Epithelial cell of esophagus (primary cell): ENCODE results near the gene EPHB2.

Experiments used
- DNase-seq: peaks from one replicate; pipeline ENCODE4 v3.0.0; 2010; ENCODE audit warnings: low read depth
- H3K4me3 ChIP-seq: 2 replicates; pipeline ENCODE4 v1.5.1; 2011; ENCODE audit warnings: mild to moderate bottlenecking, low read length, control low read depth
- TF ChIP-seq, protein P1 (sequence below): IDR thresholded peaks from 2 replicates; pipeline ENCODE4 v1.5.1; 2011; ENCODE audit warnings: low read depth, mild to moderate bottlenecking, low read length, control low read depth, inconsistent platforms; ENCODE audit not compliant: insufficient read depth; ENCODE audit errors: missing control alignments

The EPHB2 gene

GRCh38 chr1:22917989-22918388, 207.3 kb downstream of the EPHB2 start:
- no peak for DNase-seq
- TF ChIP-seq, protein P1, sequence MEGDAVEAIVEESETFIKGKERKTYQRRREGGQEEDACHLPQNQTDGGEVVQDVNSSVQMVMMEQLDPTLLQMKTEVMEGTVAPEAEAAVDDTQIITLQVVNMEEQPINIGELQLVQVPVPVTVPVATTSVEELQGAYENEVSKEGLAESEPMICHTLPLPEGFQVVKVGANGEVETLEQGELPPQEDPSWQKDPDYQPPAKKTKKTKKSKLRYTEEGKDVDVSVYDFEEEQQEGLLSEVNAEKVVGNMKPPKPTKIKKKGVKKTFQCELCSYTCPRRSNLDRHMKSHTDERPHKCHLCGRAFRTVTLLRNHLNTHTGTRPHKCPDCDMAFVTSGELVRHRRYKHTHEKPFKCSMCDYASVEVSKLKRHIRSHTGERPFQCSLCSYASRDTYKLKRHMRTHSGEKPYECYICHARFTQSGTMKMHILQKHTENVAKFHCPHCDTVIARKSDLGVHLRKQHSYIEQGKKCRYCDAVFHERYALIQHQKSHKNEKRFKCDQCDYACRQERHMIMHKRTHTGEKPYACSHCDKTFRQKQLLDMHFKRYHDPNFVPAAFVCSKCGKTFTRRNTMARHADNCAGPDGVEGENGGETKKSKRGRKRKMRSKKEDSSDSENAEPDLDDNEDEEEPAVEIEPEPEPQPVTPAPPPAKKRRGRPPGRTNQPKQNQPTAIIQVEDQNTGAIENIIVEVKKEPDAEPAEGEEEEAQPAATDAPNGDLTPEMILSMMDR = no peak
- H3K4me3 ChIP-seq = no peak overlapping the region

DNA sequence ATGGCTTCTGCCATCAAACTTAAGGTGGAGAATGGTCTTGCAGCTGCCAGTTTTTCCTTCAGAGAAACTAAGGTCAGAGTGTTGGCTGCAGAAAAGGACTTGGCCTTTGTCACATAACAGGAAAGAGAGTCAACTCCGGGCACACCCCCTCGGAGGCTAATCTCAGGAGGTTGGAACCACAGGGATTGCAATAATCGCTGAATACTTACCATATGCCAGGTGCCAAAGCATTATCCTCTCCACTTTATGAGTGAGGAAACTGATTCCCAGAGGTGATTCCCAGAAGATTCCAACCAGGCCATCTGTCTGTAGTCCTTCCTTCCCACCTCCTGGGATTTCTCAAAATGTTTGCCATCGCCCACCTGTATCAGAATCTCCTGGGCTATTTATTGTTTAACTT, 208.0 kb downstream of the EPHB2 start:
- H3K4me3 ChIP-seq = no peak overlapping the region
- no peak for DNase-seq
- TF ChIP-seq, protein P1 = no peak

GRCh38 chr1:22919341-22920025, 208.8 kb downstream of the EPHB2 start:
- H3K4me3 ChIP-seq = no peak overlapping the region
- TF ChIP-seq, protein P1 = no peak
- no peak for DNase-seq

DNA sequence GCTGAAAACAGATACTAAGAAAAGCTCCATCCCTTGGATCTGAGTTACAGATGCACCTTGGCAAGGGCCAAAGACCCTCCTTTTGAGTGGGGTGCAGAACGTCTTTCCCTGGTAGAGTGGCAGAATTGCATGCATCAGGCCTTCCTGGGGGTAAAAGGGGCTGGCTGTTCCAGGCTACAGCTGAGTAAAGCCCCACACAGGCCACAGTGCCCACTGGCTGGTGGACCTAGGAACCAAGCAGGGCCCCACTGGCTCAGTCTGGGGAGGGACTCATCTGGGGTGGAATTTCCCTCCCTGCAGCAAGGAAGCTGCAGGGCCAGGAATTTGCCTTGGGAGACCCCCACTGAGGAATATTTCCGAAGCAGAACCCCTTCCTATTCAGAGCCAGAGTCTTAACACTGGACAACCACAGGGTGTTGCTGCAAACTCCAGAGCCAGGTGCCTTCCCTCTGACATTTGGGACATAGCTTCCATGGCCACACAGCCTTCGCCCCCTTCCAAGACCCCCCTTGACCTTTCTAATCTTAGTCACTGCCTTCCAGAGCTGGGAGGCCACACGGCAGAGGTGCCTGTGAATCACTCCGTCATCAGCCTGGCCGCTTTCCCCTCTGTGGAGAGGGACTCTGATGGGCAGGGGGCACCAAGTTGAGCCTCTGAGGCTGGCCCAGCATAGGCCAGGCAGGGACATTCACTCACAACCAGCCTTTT, 209.5 kb downstream of the EPHB2 start:
- no peak overlapping the region for H3K4me3 ChIP-seq
- TF ChIP-seq, protein P1 = no peak
- DNase-seq = no peak

DNA sequence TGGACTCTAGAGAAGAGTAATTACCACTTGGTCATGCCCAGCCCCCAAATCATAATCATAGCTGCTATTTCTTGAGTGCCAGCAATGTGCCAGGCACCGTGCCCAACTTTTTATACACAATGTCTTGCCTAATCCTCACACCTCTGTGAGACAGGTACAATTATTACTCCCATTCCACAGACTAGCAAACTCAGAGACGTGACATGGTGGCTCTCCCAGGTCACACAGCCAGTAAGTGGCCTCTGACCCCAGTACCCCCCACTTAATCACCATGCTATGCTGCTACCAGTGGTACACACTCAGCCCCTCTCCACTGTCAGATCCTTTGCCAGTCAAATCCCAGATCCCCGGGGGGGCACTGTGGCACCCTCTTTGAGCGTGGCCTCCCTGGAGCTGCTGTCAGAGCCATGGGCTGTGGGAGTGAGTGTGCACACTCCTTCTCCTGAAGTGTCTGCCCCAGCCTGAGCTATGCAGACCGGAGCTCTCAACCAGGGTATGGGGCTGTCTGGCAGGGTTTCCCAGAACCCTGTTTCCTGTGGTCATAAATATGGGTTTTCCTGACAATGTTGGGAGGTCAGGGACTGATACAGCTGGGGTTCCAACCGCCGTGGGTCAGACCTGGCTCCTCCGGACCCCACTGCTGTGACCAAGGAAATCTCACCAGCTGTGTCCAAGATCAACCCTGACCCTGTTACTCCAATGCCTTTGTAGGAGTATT, 210.3 kb downstream of the EPHB2 start:
- TF ChIP-seq, protein P1 = no peak
- no peak overlapping the region for H3K4me3 ChIP-seq
- no peak for DNase-seq

DNA sequence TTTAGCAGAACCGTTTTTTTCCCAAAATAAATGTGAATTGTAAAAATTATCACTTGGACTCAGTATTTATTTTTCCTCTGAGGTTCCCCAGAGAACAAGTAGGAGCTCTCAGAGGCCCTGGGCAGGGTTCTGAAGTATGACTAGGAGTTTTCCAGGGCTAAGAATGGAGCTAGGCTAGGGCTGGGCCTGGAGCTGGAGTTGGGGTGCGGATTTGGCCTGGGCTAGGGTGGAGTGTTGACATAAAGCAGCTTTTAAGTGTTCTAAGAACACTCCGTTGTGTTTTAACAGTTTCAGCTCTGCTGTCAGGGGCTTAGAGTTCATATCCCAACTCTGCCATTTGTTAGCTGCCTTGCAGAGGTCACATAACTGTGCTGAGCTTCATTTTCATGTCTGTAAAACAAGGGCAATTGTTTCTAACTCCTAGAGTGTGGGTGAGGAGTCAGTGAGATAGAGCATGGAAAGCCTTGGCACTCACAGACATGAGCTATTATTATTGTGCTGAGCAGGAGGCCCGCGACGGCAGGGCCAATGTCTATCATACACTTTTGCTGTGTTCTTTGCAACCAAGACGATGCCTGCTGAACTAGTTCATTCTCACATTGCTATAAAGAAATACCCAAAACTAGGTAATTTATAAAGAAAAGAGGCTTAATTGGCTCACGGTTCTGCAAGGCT, 210.9 kb downstream of the EPHB2 start:
- DNase-seq = no peak
- TF ChIP-seq, protein P1 = no peak
- no peak overlapping the region for H3K4me3 ChIP-seq
